Measurements from ENCODE around the gene AWAT2. TPM values are rescaled to one million over a fixed set of nuclear protein-coding genes. Genes with fewer than 3 reads are reported as not detected.

The AWAT2 gene
- total and polyA plus RNA-seq, 2 experiments from 2014 or later: not detected

DNA sequence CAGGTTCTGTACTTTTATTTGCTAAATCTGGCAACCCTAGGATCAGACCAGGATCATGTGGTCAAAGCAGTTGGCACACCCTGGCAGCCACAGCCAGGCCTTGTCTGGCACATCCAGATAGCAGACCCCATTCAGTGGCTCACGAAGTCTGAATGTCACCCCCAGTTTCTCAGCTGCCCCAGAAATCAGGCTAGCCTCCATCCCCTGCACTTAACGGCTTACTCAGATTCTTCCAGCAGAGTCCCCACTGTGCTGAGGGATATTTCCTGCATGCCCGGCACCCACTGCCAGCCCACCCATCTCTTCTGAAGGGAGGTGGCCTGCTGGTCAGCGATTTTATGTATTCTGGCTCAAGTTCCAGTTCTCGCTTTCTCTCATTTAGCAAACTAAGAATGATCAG, 4.7 kb upstream of the AWAT2 start:
- Mint-ChIP-seq H3K36me3 (ENCODE audit: low read depth) (no peaks in the 10 kb centered on the region; the same call in 2 of the 3 replicates), H3K4me1 (no peaks in the 10 kb centered on the region), H3K4me3 (no peak overlapping the region), H3K27me3 (ENCODE audit: insufficient read depth, low read depth, poor library complexity) (no peaks in the 10 kb centered on the region), H3K27ac (no peak overlapping the region), H3K9me3 (no peaks in the 10 kb centered on the region; the same call in 2 of the 3 replicates)
- Histone ChIP-seq H3K4me3 (no peak overlapping the region), H3K79me2 (replicated peaks; ENCODE audit: insufficient read depth) (no peaks in the 10 kb centered on the region), H3K27me3 (ENCODE audit: insufficient read depth) (no peaks in the 10 kb centered on the region), H4K20me1 (replicated peaks; ENCODE audit: insufficient read depth) (no peaks in the 10 kb centered on the region), H3K4me1 (ENCODE audit: insufficient read depth) (no peaks in the 10 kb centered on the region), H3K9me2 (ENCODE audit: insufficient read depth) (no peaks in the 10 kb centered on the region), H3K27ac (ENCODE audit: low read depth) (no peak overlapping the region), H3K36me3 (ENCODE audit: insufficient read depth) (no peaks in the 10 kb centered on the region), H3K4me2 (no peak overlapping the region), H3F3A (replicated peaks; ENCODE audit: low read depth) (no peaks in the 10 kb centered on the region), H2AFZ (no peak overlapping the region)
- DNase-seq (ENCODE audit: low spot score) (no peak), ATAC-seq (no peak)
- TF ChIP-seq CREB1 (CRISPR knock-in tag; IDR thresholded peaks at IDR 0.05; ENCODE audit: low read depth): no peak
- no peak for TF ChIP-seq EZH2 (IDR thresholded peaks at IDR 0.05; ENCODE audit: low read depth, unreplicated experiment)
- TF ChIP-seq, protein P1, sequence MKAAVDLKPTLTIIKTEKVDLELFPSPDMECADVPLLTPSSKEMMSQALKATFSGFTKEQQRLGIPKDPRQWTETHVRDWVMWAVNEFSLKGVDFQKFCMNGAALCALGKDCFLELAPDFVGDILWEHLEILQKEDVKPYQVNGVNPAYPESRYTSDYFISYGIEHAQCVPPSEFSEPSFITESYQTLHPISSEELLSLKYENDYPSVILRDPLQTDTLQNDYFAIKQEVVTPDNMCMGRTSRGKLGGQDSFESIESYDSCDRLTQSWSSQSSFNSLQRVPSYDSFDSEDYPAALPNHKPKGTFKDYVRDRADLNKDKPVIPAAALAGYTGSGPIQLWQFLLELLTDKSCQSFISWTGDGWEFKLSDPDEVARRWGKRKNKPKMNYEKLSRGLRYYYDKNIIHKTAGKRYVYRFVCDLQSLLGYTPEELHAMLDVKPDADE (IDR thresholded peaks at IDR 0.05): no peak
- TF ChIP-seq REST (IDR thresholded peaks at IDR 0.05; ENCODE audit: unreplicated experiment): no peak
- TF ChIP-seq POLR2AphosphoS5 (IDR thresholded peaks at IDR 0.05; ENCODE audit: low read depth): no peak
- no peak for TF ChIP-seq NANOG (IDR thresholded peaks at IDR 0.05; ENCODE audit: borderline replicate concordance)
- TF ChIP-seq STAT1 (IDR thresholded peaks at IDR 0.05; ENCODE audit: unreplicated experiment): no peak
- TF ChIP-seq ZNF331 (CRISPR knock-in tag; IDR thresholded peaks at IDR 0.05; ENCODE audit: low read depth): no peak
- TF ChIP-seq ZNF114 (CRISPR knock-in tag; IDR thresholded peaks at IDR 0.05): no peak
- TF ChIP-seq EZH2phosphoT487 (IDR thresholded peaks at IDR 0.05; ENCODE audit: unreplicated experiment): no peak
- TF ChIP-seq ZNF462 (CRISPR knock-in tag; IDR thresholded peaks at IDR 0.05): no peak
- TF ChIP-seq, protein P2, sequence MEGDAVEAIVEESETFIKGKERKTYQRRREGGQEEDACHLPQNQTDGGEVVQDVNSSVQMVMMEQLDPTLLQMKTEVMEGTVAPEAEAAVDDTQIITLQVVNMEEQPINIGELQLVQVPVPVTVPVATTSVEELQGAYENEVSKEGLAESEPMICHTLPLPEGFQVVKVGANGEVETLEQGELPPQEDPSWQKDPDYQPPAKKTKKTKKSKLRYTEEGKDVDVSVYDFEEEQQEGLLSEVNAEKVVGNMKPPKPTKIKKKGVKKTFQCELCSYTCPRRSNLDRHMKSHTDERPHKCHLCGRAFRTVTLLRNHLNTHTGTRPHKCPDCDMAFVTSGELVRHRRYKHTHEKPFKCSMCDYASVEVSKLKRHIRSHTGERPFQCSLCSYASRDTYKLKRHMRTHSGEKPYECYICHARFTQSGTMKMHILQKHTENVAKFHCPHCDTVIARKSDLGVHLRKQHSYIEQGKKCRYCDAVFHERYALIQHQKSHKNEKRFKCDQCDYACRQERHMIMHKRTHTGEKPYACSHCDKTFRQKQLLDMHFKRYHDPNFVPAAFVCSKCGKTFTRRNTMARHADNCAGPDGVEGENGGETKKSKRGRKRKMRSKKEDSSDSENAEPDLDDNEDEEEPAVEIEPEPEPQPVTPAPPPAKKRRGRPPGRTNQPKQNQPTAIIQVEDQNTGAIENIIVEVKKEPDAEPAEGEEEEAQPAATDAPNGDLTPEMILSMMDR (conservative IDR thresholded peaks at IDR 0.05; ENCODE audit: low read depth in 2 of 2): no peak
- no peak for TF ChIP-seq JUNB (IDR thresholded peaks at IDR 0.05; ENCODE audit: unreplicated experiment)

All from GM23338 (cell line).